Ovary (tissue), 9 donors: ENCODE measurements around the gene SV2C. TPM values are rescaled to one million over a fixed set of nuclear protein-coding genes. Genes with fewer than 3 reads are reported as not detected.

ENCODE experiments used
- DNase-seq, 5 donors: peaks; one replicate each; pipeline ENCODE4 v3.0.0-alpha.2; 2019 to 2020
- H3K27ac ChIP-seq, 2 donors: fragments of 200-600 bp; one replicate each; pipeline versions ENCODE4 v1.5.1 to v1.8.0; 2019 to 2022
- H3K27me3 ChIP-seq: fragments of 200-600 bp; one replicate; pipeline ENCODE4 v1.8.0; 2022
- H3K36me3 ChIP-seq: fragments of 200-600 bp; sonication (generic); one replicate; pipeline ENCODE4 v1.5.1; 2019
- H3K4me1 ChIP-seq: one replicate; pipeline ENCODE4 v1.8.1; 2013; ENCODE audit warnings: mild to moderate bottlenecking, moderate library complexity; ENCODE audit not compliant: insufficient read depth
- H3K4me3 ChIP-seq: fragments of 200-600 bp; sonication (generic); one replicate; pipeline ENCODE4 v1.5.1; 2017
- H3K9me3 ChIP-seq, 2 donors: fragments of 200-600 bp in 1 of 2; sonication (generic) in 1 of 2; one replicate each; pipeline versions ENCODE4 v1.5.1 to v1.8.1; 2013 to 2019; ENCODE audit warnings: mild to moderate bottlenecking in 1 of 2, moderate library complexity in 1 of 2
- CTCF ChIP-seq, 3 donors: fragments of 450-650 bp in 2 of 3; fragments of 200-600 bp in 1 of 3; IDR thresholded peaks; one replicate each; pipeline versions ENCODE4 v1.5.1 to v1.8.0; 2016 to 2022; ENCODE audit warnings: antibody characterized with exemption in 3 of 3, mild to moderate bottlenecking in 1 of 3
- EP300 ChIP-seq: sonication (generic); formaldehyde crosslinking; IDR thresholded peaks from one replicate; pipeline ENCODE4 v1.6.1; 2017; ENCODE audit warnings: antibody characterized with exemption
- POLR2A ChIP-seq: fragments of 450-650 bp; IDR thresholded peaks from one replicate; pipeline ENCODE4 v1.6.1; 2017; ENCODE audit warnings: antibody characterized with exemption, mild to moderate bottlenecking, moderate library complexity
- WGBS, 3 donors: extraction: QIAGEN DNeasy Blood & Tissue Kit in 1 of 3; methylation state at CpG; one replicate each; pipeline versions ENCODE4 v1.1.5 to v1.1.7; 2013 to 2017; 5-methylcytosine and 5-hydroxymethylcytosine counted together
- intact Hi-C, 4 donors: fragments of 100-400 bp; cut with DNase I; formaldehyde crosslinking; loops; one replicate each; pipeline versions ENCODE4 v1.11.0 to v1.15.1; 2022 to 2023
- polyA plus RNA-seq, 2 donors: library from polyadenylated mRNA; stranded (reverse); fragments of 200-250 nt in 1 of 2; fragments of 350-450 nt in 1 of 2; fragmentation: Illumina TruSeq in 1 of 2; extraction: RNeasy Lipid Tissue Mini Kit (QIAGEN cat#74804) in 1 of 2; gene quantifications; one replicate each; pipeline ENCODE4 v1.2.3, GENCODE V29; 2013 to 2014
- total RNA-seq, 7 donors: library from RNA; depleted of rRNA in 2 of 7; stranded (reverse); fragments of >200 nt in 2 of 7; fragmentation: NEBNext Ultra II Directional in 3 of 7; extraction: Animal tissue kit (Norgen Biotek cat#: 25700) in 3 of 7; gene quantifications; one replicate each; pipeline versions ENCODE4 v1.1.0 to v1.2.4, GENCODE V29; 2016 to 2023
- donor health status: DM: no; HTN: no; CAD: no; lungs with moderate emphysema.
- donor health status: DM: no; HTN: no; CAD: no.
- donor health status: Bipolar disorder and iron deficiency.
- donor health status: DM: yes; HTN: yes; CAD: no.
- donor health status: DM: no; HTN: no; CAD: no.
- donor health status: DM: yes; HTN: yes; CAD: no.

SV2C gene
- total and polyA plus RNA-seq, 9 donors = 0.10 to 1.3 (median 0.51) TPM

- no peak overlapping the region for H3K27ac ChIP-seq
- H3K36me3 ChIP-seq = no peaks in the 10 kb centered on the region
- intact Hi-C loops = no loop called here
- no peaks in the 10 kb centered on the region for H3K4me1 ChIP-seq
- H3K9me3 ChIP-seq = no peaks in the 10 kb centered on the region
- no peak for TF ChIP-seq CTCF (IDR thresholded peaks at IDR 0.05)
- TF ChIP-seq EP300 = no peak
- TF ChIP-seq POLR2A = no peak
- no peaks in the 10 kb centered on the region for H3K27me3 ChIP-seq
- 70 to 75% (median 74%) methylated on average over 7 of the region's 7 CpGs for WGBS, 3 donors
- no peak for DNase-seq
- no peak overlapping the region for H3K4me3 ChIP-seq
These were observed 258.6 kb downstream of the SV2C start for GRCh38 chr5:76341651-76342334.

GRCh38 chr5:76342474-76342873 lies 259.3 kb downstream of the SV2C start:
- intact Hi-C loops = no loop called here
- Histone ChIP-seq H3K27me3 (no peaks in the 10 kb centered on the region), H3K36me3 (no peaks in the 10 kb centered on the region), H3K9me3 (no peaks in the 10 kb centered on the region), H3K4me3 (no peak overlapping the region), H3K4me1 (no peaks in the 10 kb centered on the region), H3K27ac (no peak overlapping the region)
- TF ChIP-seq POLR2A (no peak), CTCF (IDR thresholded peaks at IDR 0.05) (no peak), EP300 (no peak)
- WGBS, 3 donors = 62 to 83% (median 70%) methylated on average over 1 of the region's 1 CpG
- DNase-seq = no peak

- H3K4me1 ChIP-seq = no peaks in the 10 kb centered on the region
- no peaks in the 10 kb centered on the region for H3K27me3 ChIP-seq
- DNase-seq = no peak
- H3K4me3 ChIP-seq = no peak overlapping the region
- no peaks in the 10 kb centered on the region for H3K9me3 ChIP-seq
- intact Hi-C loops = no loop called here
- H3K27ac ChIP-seq = no peak overlapping the region
- TF ChIP-seq POLR2A (no peak), CTCF (IDR thresholded peaks at IDR 0.05) (no peak), EP300 (no peak)
- H3K36me3 ChIP-seq = no peaks in the 10 kb centered on the region
- 94 to 95% (median 94%) methylated on average over 1 of the region's 1 CpG for WGBS, 3 donors
These were observed 262.4 kb downstream of the SV2C start for GRCh38 chr5:76345582-76345981.

GRCh38 chr5:76351176-76351575 lies 268.0 kb downstream of the SV2C start:
- no peaks in the 10 kb centered on the region for H3K27me3 ChIP-seq
- H3K4me1 ChIP-seq = no peaks in the 10 kb centered on the region
- 70 to 78% (median 71%) methylated on average over 4 of the region's 4 CpGs for WGBS, 3 donors
- H3K9me3 ChIP-seq = no peaks in the 10 kb centered on the region
- no peak for DNase-seq
- intact Hi-C loops = no loop called here
- H3K36me3 ChIP-seq = no peaks in the 10 kb centered on the region
- no peak for TF ChIP-seq EP300
- TF ChIP-seq POLR2A = no peak
- TF ChIP-seq CTCF (IDR thresholded peaks at IDR 0.05) = no peak
- no peak overlapping the region for H3K27ac ChIP-seq
- H3K4me3 ChIP-seq = no peak overlapping the region
